SK-N-SH treated with all-trans-retinoic acid at 6 μM for 48 hours (cell line): ENCODE results near the gene PDGFC.

Experiments used
- ARNTL ChIP-seq: fragments of 450-650 bp; formaldehyde crosslinking; IDR thresholded peaks from 2 replicates; pipeline ENCODE4 v1.5.0; 2020; ENCODE audit warnings: low read depth, mild to moderate bottlenecking, moderate library complexity, borderline replicate concordance
- CSDC2 ChIP-seq: fragments of 250-450 bp; sonication (Bioruptor Pico); IDR thresholded peaks from 2 replicates; pipeline ENCODE4 v1.5.0; 2020; ENCODE audit warnings: mild to moderate bottlenecking, moderate library complexity
- ESRRG ChIP-seq: fragments of 250-450 bp; sonication (Bioruptor Pico); IDR thresholded peaks from 2 replicates; pipeline ENCODE4 v1.6.1; 2021; ENCODE audit warnings: mild to moderate bottlenecking
- OSR1 ChIP-seq: fragments of 250-450 bp; sonication (Bioruptor Pico); IDR thresholded peaks from 2 replicates; pipeline ENCODE4 v1.8.0; 2022; ENCODE audit warnings: moderate library complexity, mild to moderate bottlenecking, inconsistent platforms
- PPARA ChIP-seq: fragments of 250-450 bp; sonication (Bioruptor Pico); IDR thresholded peaks from 2 replicates; pipeline ENCODE4 v1.5.0; 2020; ENCODE audit warnings: mild to moderate bottlenecking, borderline replicate concordance
- TOX ChIP-seq: fragments of 250-450 bp; sonication (Bioruptor Pico); IDR thresholded peaks from 2 replicates; pipeline ENCODE4 v1.8.0; 2021; ENCODE audit warnings: mild to moderate bottlenecking, moderate library complexity, borderline replicate concordance
- ZC3H10 ChIP-seq: fragments of 250-450 bp; sonication (Bioruptor Pico); IDR thresholded peaks from 2 replicates; pipeline ENCODE4 v1.5.1; 2021; ENCODE audit warnings: mild to moderate bottlenecking, moderate library complexity
- ZFP3 ChIP-seq: fragments of 250-450 bp; sonication (Bioruptor Pico); IDR thresholded peaks from 2 replicates; pipeline ENCODE4 v1.5.0; 2020; ENCODE audit warnings: mild to moderate bottlenecking, moderate library complexity
- ZFP30 ChIP-seq: fragments of 450-650 bp; formaldehyde crosslinking; IDR thresholded peaks from 2 replicates; pipeline ENCODE4 v1.5.0; 2022; ENCODE audit warnings: mild to moderate bottlenecking, moderate library complexity
- ZNF70 ChIP-seq: fragments of 450-650 bp; formaldehyde crosslinking; IDR thresholded peaks from 2 replicates; pipeline ENCODE4 v1.5.0; 2020; ENCODE audit warnings: mild to moderate bottlenecking, moderate library complexity
- ZNF8 ChIP-seq: fragments of 450-650 bp; formaldehyde crosslinking; IDR thresholded peaks from 2 replicates; pipeline ENCODE4 v1.5.0; 2020; ENCODE audit warnings: mild to moderate bottlenecking, moderate library complexity
- TF ChIP-seq, protein P1 (sequence below): fragments of 250-450 bp; sonication (Bioruptor Pico); IDR thresholded peaks from 2 replicates; pipeline ENCODE4 v1.8.0; 2020; ENCODE audit warnings: mild to moderate bottlenecking, moderate library complexity, borderline replicate concordance
- TF ChIP-seq, protein P2 (sequence below): fragments of 250-450 bp; sonication (Bioruptor Pico); IDR thresholded peaks from 2 replicates; pipeline ENCODE4 v1.5.1; 2020; ENCODE audit warnings: low read depth, mild to moderate bottlenecking, moderate library complexity
- TF ChIP-seq, protein P3 (sequence below): fragments of 250-450 bp; sonication (Bioruptor Pico); IDR thresholded peaks from 2 replicates; pipeline ENCODE4 v1.8.0; 2021; ENCODE audit warnings: low read depth, mild to moderate bottlenecking, moderate library complexity, borderline replicate concordance

DNA sequence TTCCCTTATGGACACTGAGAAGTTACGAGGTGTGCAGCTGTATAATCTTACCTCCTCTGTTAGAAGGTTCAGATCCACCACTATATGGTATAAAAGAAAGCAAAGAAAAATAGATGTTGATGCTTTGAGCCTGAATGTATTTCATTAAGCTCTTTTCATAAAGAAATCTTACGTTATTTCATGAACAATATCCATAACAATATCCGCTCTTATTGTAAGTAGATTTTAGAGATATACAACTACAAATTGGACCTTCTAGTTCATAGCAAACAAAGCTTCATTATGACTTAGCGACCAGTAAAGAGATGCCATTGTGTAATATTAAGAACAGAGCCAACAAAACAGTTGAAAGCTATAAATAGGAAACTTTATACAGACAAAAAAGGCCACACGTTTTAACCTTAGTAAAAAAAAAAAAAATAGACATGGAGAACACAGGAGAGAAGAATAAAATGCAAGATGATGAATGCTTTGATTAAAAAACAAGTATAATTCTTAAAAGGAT lies 203.6 kb downstream of the PDGFC start:
- TF ChIP-seq CSDC2 (CRISPR knock-in tag) (no peak), PPARA (no peak), ZC3H10 (CRISPR knock-in tag) (no peak), ARNTL (CRISPR knock-in tag) (no peak), ESRRG (CRISPR knock-in tag) (no peak), ZFP30 (CRISPR knock-in tag) (no peak), ZNF8 (CRISPR knock-in tag) (no peak), OSR1 (CRISPR knock-in tag) (no peak), TOX (CRISPR knock-in tag) (no peak), ZFP3 (CRISPR knock-in tag) (no peak), ZNF70 (CRISPR knock-in tag) (no peak)
- TF ChIP-seq, protein P1, sequence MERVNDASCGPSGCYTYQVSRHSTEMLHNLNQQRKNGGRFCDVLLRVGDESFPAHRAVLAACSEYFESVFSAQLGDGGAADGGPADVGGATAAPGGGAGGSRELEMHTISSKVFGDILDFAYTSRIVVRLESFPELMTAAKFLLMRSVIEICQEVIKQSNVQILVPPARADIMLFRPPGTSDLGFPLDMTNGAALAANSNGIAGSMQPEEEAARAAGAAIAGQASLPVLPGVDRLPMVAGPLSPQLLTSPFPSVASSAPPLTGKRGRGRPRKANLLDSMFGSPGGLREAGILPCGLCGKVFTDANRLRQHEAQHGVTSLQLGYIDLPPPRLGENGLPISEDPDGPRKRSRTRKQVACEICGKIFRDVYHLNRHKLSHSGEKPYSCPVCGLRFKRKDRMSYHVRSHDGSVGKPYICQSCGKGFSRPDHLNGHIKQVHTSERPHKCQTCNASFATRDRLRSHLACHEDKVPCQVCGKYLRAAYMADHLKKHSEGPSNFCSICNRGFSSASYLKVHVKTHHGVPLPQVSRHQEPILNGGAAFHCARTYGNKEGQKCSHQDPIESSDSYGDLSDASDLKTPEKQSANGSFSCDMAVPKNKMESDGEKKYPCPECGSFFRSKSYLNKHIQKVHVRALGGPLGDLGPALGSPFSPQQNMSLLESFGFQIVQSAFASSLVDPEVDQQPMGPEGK = no peak
- TF ChIP-seq, protein P2, sequence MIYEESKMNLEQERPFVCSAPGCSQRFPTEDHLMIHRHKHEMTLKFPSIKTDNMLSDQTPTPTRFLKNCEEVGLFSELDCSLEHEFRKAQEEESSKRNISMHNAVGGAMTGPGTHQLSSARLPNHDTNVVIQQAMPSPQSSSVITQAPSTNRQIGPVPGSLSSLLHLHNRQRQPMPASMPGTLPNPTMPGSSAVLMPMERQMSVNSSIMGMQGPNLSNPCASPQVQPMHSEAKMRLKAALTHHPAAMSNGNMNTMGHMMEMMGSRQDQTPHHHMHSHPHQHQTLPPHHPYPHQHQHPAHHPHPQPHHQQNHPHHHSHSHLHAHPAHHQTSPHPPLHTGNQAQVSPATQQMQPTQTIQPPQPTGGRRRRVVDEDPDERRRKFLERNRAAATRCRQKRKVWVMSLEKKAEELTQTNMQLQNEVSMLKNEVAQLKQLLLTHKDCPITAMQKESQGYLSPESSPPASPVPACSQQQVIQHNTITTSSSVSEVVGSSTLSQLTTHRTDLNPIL = no peak
- TF ChIP-seq, protein P3, sequence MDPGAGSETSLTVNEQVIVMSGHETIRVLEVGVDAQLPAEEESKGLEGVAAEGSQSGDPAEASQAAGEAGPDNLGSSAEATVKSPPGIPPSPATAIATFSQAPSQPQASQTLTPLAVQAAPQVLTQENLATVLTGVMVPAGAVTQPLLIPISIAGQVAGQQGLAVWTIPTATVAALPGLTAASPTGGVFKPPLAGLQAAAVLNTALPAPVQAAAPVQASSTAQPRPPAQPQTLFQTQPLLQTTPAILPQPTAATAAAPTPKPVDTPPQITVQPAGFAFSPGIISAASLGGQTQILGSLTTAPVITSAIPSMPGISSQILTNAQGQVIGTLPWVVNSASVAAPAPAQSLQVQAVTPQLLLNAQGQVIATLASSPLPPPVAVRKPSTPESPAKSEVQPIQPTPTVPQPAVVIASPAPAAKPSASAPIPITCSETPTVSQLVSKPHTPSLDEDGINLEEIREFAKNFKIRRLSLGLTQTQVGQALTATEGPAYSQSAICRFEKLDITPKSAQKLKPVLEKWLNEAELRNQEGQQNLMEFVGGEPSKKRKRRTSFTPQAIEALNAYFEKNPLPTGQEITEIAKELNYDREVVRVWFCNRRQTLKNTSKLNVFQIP (CRISPR knock-in tag) = no peak
